Activated CD8-positive, alpha-beta T cell treated with anti-CD3 and anti-CD28 coated beads for 36 hours (primary cell): ENCODE measurements around the gene KCNC1. TPM values are rescaled to one million over a fixed set of nuclear protein-coding genes. Genes with fewer than 3 reads are reported as not detected.

Experiments
- ATAC-seq: fragments of 200-7000 bp; cut with Tn5 transposase; one replicate; pipeline ENCODE4 v1.10.0; 2021; ENCODE audit warnings: mild to moderate bottlenecking, moderate library complexity
- CTCF ChIA-PET: fragments of 350-600 bp; sonication (Branson Sonifier 250); formaldehyde crosslinking; loops from one replicate; lab custom pipeline; 2021; ENCODE audit warnings: antibody characterized with exemption; lab: Charles Lee
- POLR2A ChIA-PET: fragments of 350-600 bp; sonication (Branson Sonifier 250); formaldehyde crosslinking; loops from one replicate; lab custom pipeline; 2021; ENCODE audit warnings: antibody characterized with exemption; lab: Charles Lee
- DNase-seq: peaks from one replicate; pipeline ENCODE4 v3.0.0-alpha.2; 2020
- H3K27ac Mint-ChIP-seq: one replicate; pipeline ENCODE4 v1.8.0; 2021; ENCODE audit warnings: mild to moderate bottlenecking, mixed read lengths
- H3K27me3 Mint-ChIP-seq: one replicate; pipeline ENCODE4 v1.8.0; 2021; ENCODE audit warnings: mixed read lengths
- H3K36me3 Mint-ChIP-seq: one replicate; pipeline ENCODE4 v1.8.0; 2021; ENCODE audit warnings: low read depth, mixed read lengths
- H3K4me1 Mint-ChIP-seq: one replicate; pipeline ENCODE4 v1.8.0; 2021; ENCODE audit warnings: low read depth, mixed read lengths
- H3K4me3 Mint-ChIP-seq: one replicate; pipeline ENCODE4 v1.8.0; 2021; ENCODE audit warnings: mild to moderate bottlenecking, moderate library complexity, mixed read lengths
- H3K9me3 Mint-ChIP-seq: one replicate; pipeline ENCODE4 v1.8.0; 2021; ENCODE audit warnings: mixed read lengths
- CTCF ChIP-seq: fragments of 200-600 bp; IDR thresholded peaks from one replicate; pipeline ENCODE4 v1.8.0; 2022; ENCODE audit warnings: antibody characterized with exemption, mild to moderate bottlenecking
- intact Hi-C: fragments of 100-400 bp; cut with micrococcal nuclease; formaldehyde crosslinking; loops from one replicate; pipeline ENCODE4 v1.10.0; 2022
- total RNA-seq, 2 experiments: library from RNA; stranded (reverse); gene quantifications; one replicate each; pipeline ENCODE4 v1.2.3, GENCODE V29; 2021

The KCNC1 gene
- total RNA-seq, 2 experiments from 2014 or later = not detected

GRCh38 chr11:17736579-17736893 lies 2.0 kb downstream of the KCNC1 start:
- TF ChIP-seq CTCF = no peak
- Mint-ChIP-seq H3K4me1 (peaks cover 3% of the 10 kb centered on the region), H3K27ac (no peak overlapping the region), H3K4me3 (no peak overlapping the region), H3K27me3 (peaks cover 46% of the 10 kb centered on the region), H3K9me3 (no peaks in the 10 kb centered on the region), H3K36me3 (no peaks in the 10 kb centered on the region)
- ChIA-PET POLR2A (interaction anchor here (0.6 kb wide), 1 partner anchor 224 kb away, joined by 3 read pairs; no protein-coding TSS in a partner anchor), CTCF (no interaction called here)
- no peak for DNase-seq
- no peak for ATAC-seq
- intact Hi-C loops = no loop called here

GRCh38 chr11:17736930-17737817 lies 2.6 kb downstream of the KCNC1 start:
- H3K9me3 Mint-ChIP-seq = no peaks in the 10 kb centered on the region
- POLR2A ChIA-PET = no interaction called here
- no peaks in the 10 kb centered on the region for H3K36me3 Mint-ChIP-seq
- DNase-seq (no peak), ATAC-seq (no peak)
- CTCF ChIA-PET = no interaction called here
- intact Hi-C loops = no loop called here
- H3K27me3 Mint-ChIP-seq = peaks cover 43% of the 10 kb centered on the region
- H3K4me1 Mint-ChIP-seq = peaks cover 3% of the 10 kb centered on the region
- H3K27ac Mint-ChIP-seq = no peak overlapping the region
- no peak for TF ChIP-seq CTCF
- no peak overlapping the region for H3K4me3 Mint-ChIP-seq

- ATAC-seq (no peak), DNase-seq (no peak)
- peaks cover 33% of the 10 kb centered on the region for H3K27me3 Mint-ChIP-seq
- ChIA-PET CTCF (interaction anchor here (4.1 kb wide), 1 partner anchor 8 kb away, joined by 29 read pairs; no protein-coding TSS in a partner anchor), POLR2A (no interaction called here)
- H3K9me3 Mint-ChIP-seq = no peaks in the 10 kb centered on the region
- no peak for TF ChIP-seq CTCF
- intact Hi-C loops = no loop called here
- H3K4me1 Mint-ChIP-seq = peaks cover 3% of the 10 kb centered on the region
- H3K36me3 Mint-ChIP-seq = no peaks in the 10 kb centered on the region
- no peak overlapping the region for H3K4me3 Mint-ChIP-seq
- no peak overlapping the region for H3K27ac Mint-ChIP-seq
Observed at GRCh38 chr11:17738151-17738973, 3.8 kb downstream of the KCNC1 start.

- no peak for DNase-seq
- H3K36me3 Mint-ChIP-seq = no peaks in the 10 kb centered on the region
- ChIA-PET CTCF (interaction anchor here (2.3 to 4.1 kb wide), 2 partner anchors 9 to 239 kb away, joined by 6 to 29 read pairs; no protein-coding TSS in a partner anchor), POLR2A (interaction anchor here (0.7 kb wide), 1 partner anchor 162 kb away, joined by 3 read pairs; no protein-coding TSS in a partner anchor)
- no peaks in the 10 kb centered on the region for H3K9me3 Mint-ChIP-seq
- no peak overlapping the region for H3K27ac Mint-ChIP-seq
- H3K27me3 Mint-ChIP-seq = peaks cover 23% of the 10 kb centered on the region
- H3K4me3 Mint-ChIP-seq = no peak overlapping the region
- H3K4me1 Mint-ChIP-seq = no peaks in the 10 kb centered on the region
- ATAC-seq = no peak
- TF ChIP-seq CTCF = no peak
- intact Hi-C loops = no loop called here
Observed at GRCh38 chr11:17739945-17740338, 5.4 kb downstream of the KCNC1 start.
